Adrenal gland (tissue), 12 donors: Measurements from ENCODE around the gene STRADA. TPM values are rescaled to one million over a fixed set of nuclear protein-coding genes. Genes with fewer than 3 reads are reported as not detected.
A peak's percentile ranks its signal among the peaks of the same experiment; 100 is the strongest.

Experiments used
- DNase-seq, 7 donors: peaks; one replicate each; pipeline ENCODE4 v3.0.0-alpha.2; 2019 to 2020
- H3K27ac ChIP-seq, 5 donors: fragments of 200-600 bp; sonication (generic) in 4 of 5; 1 replicate in 3 of 5; 2 replicates in 2 of 5; pipeline versions ENCODE4 v1.5.1 to v1.8.0; 2016 to 2020; ENCODE audit warnings: mild to moderate bottlenecking in 1 of 5
- H3K27me3 ChIP-seq: fragments of 200-600 bp; 2 replicates; pipeline ENCODE4 v1.8.0; 2021
- H3K36me3 ChIP-seq, 2 donors: fragments of 200-600 bp; replicated peaks in 1 of 2; 1 replicate in 1 of 2; 2 replicates in 1 of 2; pipeline versions ENCODE4 v1.5.1 to v1.8.0; 2018 to 2022
- H3K4me1 ChIP-seq, 2 donors: fragments of 200-600 bp; replicated peaks in 1 of 2; 1 replicate in 1 of 2; 2 replicates in 1 of 2; pipeline versions ENCODE4 v1.5.1 to v1.8.0; 2018 to 2021
- H3K4me3 ChIP-seq, 4 donors: fragments of 200-600 bp; sonication (generic) in 3 of 4; one replicate each; pipeline ENCODE4 v1.5.1; 2016 to 2018
- H3K9me3 ChIP-seq, 3 donors: fragments of 200-600 bp; sonication (generic) in 1 of 3; replicated peaks in 1 of 3; 1 replicate in 2 of 3; 2 replicates in 1 of 3; pipeline versions ENCODE4 v1.5.1 to v1.8.0; 2016 to 2021
- CTCF ChIP-seq, 6 experiments: fragments of 450-650 bp in 4 of 6; fragments of 200-600 bp in 2 of 6; sonication (generic) in 1 of 6; IDR thresholded peaks; 1 replicate in 5 of 6; 2 replicates in 1 of 6; pipeline versions ENCODE4 v1.5.1 to v1.8.0; 2016 to 2021; ENCODE audit warnings: antibody characterized with exemption in 6 of 6, mild to moderate bottlenecking in 2 of 6, moderate library complexity in 1 of 6
- POLR2A ChIP-seq, 2 donors: fragments of 450-650 bp; IDR thresholded peaks; one replicate each; pipeline ENCODE4 v1.6.1; 2017; ENCODE audit warnings: antibody characterized with exemption in 2 of 2, mild to moderate bottlenecking in 2 of 2, moderate library complexity in 1 of 2
- WGBS, 4 donors: extraction: QIAGEN DNeasy Blood & Tissue Kit in 2 of 4; methylation state at CpG; one replicate each; pipeline versions ENCODE4 v1.1.5 to v1.1.7; 2013 to 2017; 5-methylcytosine and 5-hydroxymethylcytosine counted together
- intact Hi-C, 2 donors: fragments of 100-400 bp; cut with DNase I; formaldehyde crosslinking; loops; one replicate each; pipeline versions ENCODE4 v1.14.1 to v1.15.0; 2022 to 2023
- polyA plus RNA-seq, 3 donors: library from polyadenylated mRNA; stranded (reverse); fragments of 200-250 nt in 2 of 3; fragments of 350-450 nt in 1 of 3; fragmentation: Illumina TruSeq in 1 of 3; extraction: RNeasy Lipid Tissue Mini Kit (QIAGEN cat#74804) in 1 of 3; gene quantifications; one replicate each; pipeline ENCODE4 v1.2.3, GENCODE V29; 2013 to 2014
- total RNA-seq, 9 donors: library from RNA; depleted of rRNA in 4 of 9; stranded (reverse); fragments of >200 nt in 4 of 9; fragments of 120-200 nt in 1 of 9; fragmentation: NEBNext Ultra II Directional in 1 of 9; extraction: Animal tissue kit (Norgen Biotek cat#: 25700) in 1 of 9; gene quantifications; one replicate each; pipeline versions ENCODE4 v1.1.0 to v1.2.4, GENCODE V29; 2013 to 2023
- donor health status: healthy with polysubstance abuse.
- donor health status: Bipolar disorder and iron deficiency.
- donor health status: DM: yes; HTN: yes; CAD: no.
- donor health status: DM: no; HTN: no; CAD: no.
- donor health status: DM: no; HTN: no; CAD: no.
- donor health status: DM: yes; HTN: yes; CAD: no.

The STRADA gene
- total and polyA plus RNA-seq, 12 donors: 16.7 to 91.1 (median 37.5) TPM

GRCh38 chr17:63681530-63681929, 60.1 kb downstream of the STRADA start:
- peaks cover 0 to 24% of the 10 kb centered on the region in 2 donors for H3K36me3 ChIP-seq
- DNase-seq: peak in 6 of 7 donors; percentile 35 to 82 (median 73)
- peak overlapping the region in 2 of 5 donors; percentile 2 to 23 for H3K27ac ChIP-seq
- intact Hi-C loops: no loop called here
- 61 to 64% (median 63%) methylated on average over 7 to 8 of the region's 8 CpGs for WGBS, 4 donors
- H3K9me3 ChIP-seq: no peaks in the 10 kb centered on the region
- no peaks in the 10 kb centered on the region for H3K27me3 ChIP-seq
- no peak for TF ChIP-seq POLR2A (IDR thresholded peaks at IDR 0.05)
- TF ChIP-seq CTCF (IDR thresholded peaks at IDR 0.05): no peak
- H3K4me3 ChIP-seq: no peak overlapping the region
- H3K4me1 ChIP-seq: peaks cover 16 to 22% of the 10 kb centered on the region in 2 donors

GRCh38 chr17:63680700-63681099, 60.9 kb downstream of the STRADA start:
- H3K27me3 ChIP-seq: no peaks in the 10 kb centered on the region
- peaks cover 0 to 19% of the 10 kb centered on the region in 2 donors for H3K36me3 ChIP-seq
- H3K4me3 ChIP-seq: no peak overlapping the region
- TF ChIP-seq CTCF (IDR thresholded peaks at IDR 0.05) (no peak), POLR2A (IDR thresholded peaks at IDR 0.05) (no peak)
- peaks cover 25 to 30% of the 10 kb centered on the region in 2 donors for H3K4me1 ChIP-seq
- H3K9me3 ChIP-seq: no peaks in the 10 kb centered on the region
- DNase-seq: no peak
- H3K27ac ChIP-seq: no peak overlapping the region
- intact Hi-C loops: no loop called here
- 95 to 100% (median 96%) methylated on average over 1 of the region's 1 CpG for WGBS, 4 donors

- H3K36me3 ChIP-seq: peaks cover 0 to 18% of the 10 kb centered on the region in 2 donors
- intact Hi-C loops: no loop called here
- H3K9me3 ChIP-seq: no peaks in the 10 kb centered on the region
- TF ChIP-seq POLR2A (IDR thresholded peaks at IDR 0.05): no peak
- TF ChIP-seq CTCF (IDR thresholded peaks at IDR 0.05): no peak
- no peak overlapping the region for H3K4me3 ChIP-seq
- H3K4me1 ChIP-seq: peaks cover 28 to 45% of the 10 kb centered on the region in 2 donors
- H3K27ac ChIP-seq: no peak overlapping the region
- no peaks in the 10 kb centered on the region for H3K27me3 ChIP-seq
- 91 to 98% (median 97%) methylated on average over 5 of the region's 5 CpGs for WGBS, 4 donors
- DNase-seq: no peak
Measured at GRCh38 chr17:63679214-63679613, 62.4 kb downstream of the STRADA start.

GRCh38 chr17:63676584-63676983, 65.0 kb downstream of the STRADA start:
- peaks cover 0 to under 1% of the 10 kb centered on the region in 2 donors for H3K36me3 ChIP-seq
- H3K4me3 ChIP-seq: no peak overlapping the region
- H3K4me1 ChIP-seq: peaks cover 28 to 48% of the 10 kb centered on the region in 2 donors
- DNase-seq: no peak
- H3K27ac ChIP-seq: peak overlapping the region in 4 of 5 donors; percentile 77 to 95 (median 92)
- H3K9me3 ChIP-seq: no peaks in the 10 kb centered on the region
- TF ChIP-seq CTCF (IDR thresholded peaks at IDR 0.05) (no peak), POLR2A (IDR thresholded peaks at IDR 0.05) (no peak)
- 63 to 68% (median 64%) methylated on average over 3 of the region's 3 CpGs for WGBS, 4 donors
- intact Hi-C loops: no loop called here
- no peaks in the 10 kb centered on the region for H3K27me3 ChIP-seq
